Osteoblast (primary cell): ENCODE measurements around the gene LIF. TPM values are rescaled to one million over a fixed set of nuclear protein-coding genes. Genes with fewer than 3 reads are reported as not detected.

Experiments used
- DNase-seq: peaks from one replicate; pipeline ENCODE4 v3.0.0; 2011; ENCODE audit warnings: low spot score, mixed read lengths; ENCODE audit not compliant: insufficient read length; ENCODE audit errors: missing footprints
- H2AFZ ChIP-seq: 2 replicates; pipeline ENCODE4 v1.6.0; 2011; ENCODE audit warnings: mild to moderate bottlenecking, low read length
- H3K27ac ChIP-seq: 2 replicates; pipeline ENCODE4 v1.5.1; 2011; ENCODE audit warnings: mild to moderate bottlenecking, low read depth, low read length, moderate library complexity
- H3K27me3 ChIP-seq: 2 replicates; pipeline ENCODE4 v1.6.0; 2012; ENCODE audit warnings: mild to moderate bottlenecking, control low read depth, inconsistent platforms, low read length, moderate library complexity; ENCODE audit not compliant: insufficient read depth
- H3K36me3 ChIP-seq: 2 replicates; pipeline ENCODE4 v1.5.1; 2011; ENCODE audit warnings: mild to moderate bottlenecking, low read length, control low read depth, moderate library complexity; ENCODE audit not compliant: insufficient read depth
- H3K4me1 ChIP-seq: 2 replicates; pipeline ENCODE4 v1.5.1; 2011; ENCODE audit warnings: mild to moderate bottlenecking, low read length, control low read depth, moderate library complexity; ENCODE audit not compliant: insufficient read depth
- H3K4me2 ChIP-seq: 2 replicates; pipeline ENCODE4 v1.6.0; 2011; ENCODE audit warnings: mild to moderate bottlenecking, low read length; ENCODE audit not compliant: insufficient read depth
- H3K4me3 ChIP-seq: fragments of 200-600 bp; sonication (generic); 3 replicates; pipeline ENCODE4 v1.5.1; 2012; ENCODE audit warnings: mild to moderate bottlenecking, low read length, inconsistent platforms; ENCODE audit not compliant: insufficient read depth
- H3K79me2 ChIP-seq: 2 replicates; pipeline ENCODE4 v1.6.0; 2012; ENCODE audit warnings: mild to moderate bottlenecking, low read length, control low read depth, inconsistent platforms; ENCODE audit not compliant: insufficient read depth
- H3K9me3 ChIP-seq: 2 replicates; pipeline ENCODE4 v1.5.1; 2011; ENCODE audit warnings: low read depth, low read length, control low read depth
- H4K20me1 ChIP-seq: 2 replicates; pipeline ENCODE4 v1.6.0; 2012; ENCODE audit warnings: mild to moderate bottlenecking, low read length, control low read depth; ENCODE audit not compliant: insufficient read depth
- CTCF ChIP-seq: IDR thresholded peaks from 2 replicates; pipeline ENCODE4 v1.5.1; 2011; ENCODE audit warnings: mild to moderate bottlenecking, low read depth, low read length, moderate library complexity; ENCODE audit errors: extremely low read depth
- total RNA-seq: library from RNA; depleted of rRNA; stranded (reverse); fragments of >200 nt; gene quantifications from 2 replicates; pipeline ENCODE4 v1.2.3, GENCODE V29; 2012

Gene LIF
- total RNA-seq, 1 donor = 3.3 TPM

GRCh38 chr22:30191040-30191701 is 55.4 kb downstream of the LIF start:
- Histone ChIP-seq H3K4me2 (no peak overlapping the region), H3K9me3 (no peaks in the 10 kb centered on the region), H3K36me3 (no peaks in the 10 kb centered on the region), H4K20me1 (no peaks in the 10 kb centered on the region), H3K4me3 (no peak overlapping the region), H3K27me3 (no peaks in the 10 kb centered on the region), H3K4me1 (peaks cover 35% of the 10 kb centered on the region), H3K79me2 (no peaks in the 10 kb centered on the region), H3K27ac (peak overlapping the region; percentile 100), H2AFZ (peak overlapping the region; percentile 0)
- no peak for DNase-seq
- no peak for TF ChIP-seq CTCF

GRCh38 chr22:30190574-30190973 is 56.0 kb downstream of the LIF start:
- H4K20me1 ChIP-seq = no peaks in the 10 kb centered on the region
- peak overlapping the region; percentile 100 for H3K27ac ChIP-seq
- H3K4me1 ChIP-seq = peaks cover 33% of the 10 kb centered on the region
- H3K9me3 ChIP-seq = no peaks in the 10 kb centered on the region
- H3K4me2 ChIP-seq = no peak overlapping the region
- H3K79me2 ChIP-seq = no peaks in the 10 kb centered on the region
- H3K36me3 ChIP-seq = no peaks in the 10 kb centered on the region
- peak overlapping the region; percentile 0 for H2AFZ ChIP-seq
- TF ChIP-seq CTCF = no peak
- H3K27me3 ChIP-seq = no peaks in the 10 kb centered on the region
- DNase-seq = no peak
- H3K4me3 ChIP-seq = no peak overlapping the region

Other genes with a start within 250 kb of the LIF start
- under 0.01 TPM in 2 replicates for gene HORMAD2, start 166.3 kb downstream of the LIF start, total RNA-seq
- not detected in 2 replicates for gene OSM, start 20.1 kb upstream of the LIF start, total RNA-seq
- 5.3 and 5.8 TPM in 2 replicates for gene CASTOR1, start 42.7 kb upstream of the LIF start, total RNA-seq
- gene TBC1D10A, start 80.2 kb upstream of the LIF start, total RNA-seq = 30.6 and 32.9 TPM in 2 replicates
- 21.7 and 30.6 TPM in 2 replicates for gene SF3A1, start 110.1 kb upstream of the LIF start, total RNA-seq
- gene CCDC157, start 110.2 kb upstream of the LIF start, total RNA-seq = 2.9 TPM in 2 replicates
- 20.6 and 23.6 TPM in 2 replicates for gene RNF215, start 140.7 kb upstream of the LIF start, total RNA-seq
- gene SEC14L2, start 150.3 kb upstream of the LIF start, total RNA-seq = 16.6 and 19.2 TPM in 2 replicates
- gene MTFP1, start 179.0 kb upstream of the LIF start, total RNA-seq = 5.3 and 6.9 TPM in 2 replicates
- not detected in 2 replicates for gene SEC14L3, start 225.3 kb upstream of the LIF start, total RNA-seq